ENCODE measurements around the gene NEK4. TPM values are rescaled to one million over a fixed set of nuclear protein-coding genes. Genes with fewer than 3 reads are reported as not detected.

The NEK4 gene
- total RNA-seq, 1 experiment from 2014 or later: 22.0 TPM

- H3K4me1 ChIP-seq (ENCODE audit: insufficient read depth, low read length, poor library complexity, severe bottlenecking): no peaks in the 10 kb centered on the region
- DNase-seq (ENCODE audit: low spot score): peak; percentile 6
- intact Hi-C loops (cut with micrococcal nuclease; ENCODE audit: unreplicated experiment): no loop called here
- H3K27ac ChIP-seq (ENCODE audit: low read depth, low read length, poor library complexity, severe bottlenecking): peak overlapping the region; percentile 76
- peaks cover 6% of the 10 kb centered on the region for H3K36me3 ChIP-seq (ENCODE audit: insufficient read depth, low read length, poor library complexity, severe bottlenecking)
- no peaks in the 10 kb centered on the region for H3K27me3 ChIP-seq (replicated peaks; ENCODE audit: insufficient read depth, low read depth, low read length, poor library complexity)
- H3K4me3 ChIP-seq (ENCODE audit: low read depth, low read length, poor library complexity, severe bottlenecking): peak overlapping the region; percentile 83
- H3K9me3 ChIP-seq (ENCODE audit: low read depth, low read length, poor library complexity, severe bottlenecking): no peaks in the 10 kb centered on the region
- POLR2A ChIA-PET (ENCODE audit: low non-redundant PET): no interaction called here
- TF ChIP-seq EZH2 (IDR thresholded peaks at IDR 0.05; ENCODE audit: borderline replicate concordance, low read depth, low read length, poor library complexity, severe bottlenecking) (no peak), CTCF (conservative IDR thresholded peaks at IDR 0.05; ENCODE audit: low read depth, low read length) (no peak)
- BruUV-seq (replicated peaks): no TSS peak
- CTCF ChIA-PET: no interaction called here
These were observed 65.9 kb downstream of the NEK4 start for GRCh38 chr3:52704611-52705437.

- no peaks in the 10 kb centered on the region for H3K27me3 ChIP-seq (replicated peaks; ENCODE audit: insufficient read depth, low read depth, low read length, poor library complexity)
- no peak for DNase-seq (ENCODE audit: low spot score)
- no peak for TF ChIP-seq EZH2 (IDR thresholded peaks at IDR 0.05; ENCODE audit: borderline replicate concordance, low read depth, low read length, poor library complexity, severe bottlenecking)
- no peak for TF ChIP-seq CTCF (conservative IDR thresholded peaks at IDR 0.05; ENCODE audit: low read depth, low read length)
- intact Hi-C loops (cut with micrococcal nuclease; ENCODE audit: unreplicated experiment): no loop called here
- CTCF ChIA-PET: no interaction called here
- H3K4me3 ChIP-seq (ENCODE audit: low read depth, low read length, poor library complexity, severe bottlenecking): no peak overlapping the region
- no peak overlapping the region for H3K27ac ChIP-seq (ENCODE audit: low read depth, low read length, poor library complexity, severe bottlenecking)
- no peaks in the 10 kb centered on the region for H3K9me3 ChIP-seq (ENCODE audit: low read depth, low read length, poor library complexity, severe bottlenecking)
- BruUV-seq (replicated peaks): no TSS peak
- H3K4me1 ChIP-seq (ENCODE audit: insufficient read depth, low read length, poor library complexity, severe bottlenecking): no peaks in the 10 kb centered on the region
- H3K36me3 ChIP-seq (ENCODE audit: insufficient read depth, low read length, poor library complexity, severe bottlenecking): peaks cover 6% of the 10 kb centered on the region
- POLR2A ChIA-PET (ENCODE audit: low non-redundant PET): no interaction called here
These were observed 67.4 kb downstream of the NEK4 start for GRCh38 chr3:52703341-52703740.

GRCh38 chr3:52697632-52697965 is 73.1 kb downstream of the NEK4 start:
- DNase-seq (ENCODE audit: low spot score): no peak
- Histone ChIP-seq H3K4me3 (ENCODE audit: low read depth, low read length, poor library complexity, severe bottlenecking) (no peak overlapping the region), H3K27me3 (replicated peaks; ENCODE audit: insufficient read depth, low read depth, low read length, poor library complexity) (no peaks in the 10 kb centered on the region), H3K36me3 (ENCODE audit: insufficient read depth, low read length, poor library complexity, severe bottlenecking) (peaks cover 45% of the 10 kb centered on the region), H3K4me1 (ENCODE audit: insufficient read depth, low read length, poor library complexity, severe bottlenecking) (no peaks in the 10 kb centered on the region), H3K27ac (ENCODE audit: low read depth, low read length, poor library complexity, severe bottlenecking) (no peak overlapping the region), H3K9me3 (ENCODE audit: low read depth, low read length, poor library complexity, severe bottlenecking) (no peaks in the 10 kb centered on the region)
- BruUV-seq (replicated peaks): no TSS peak
- TF ChIP-seq EZH2 (IDR thresholded peaks at IDR 0.05; ENCODE audit: borderline replicate concordance, low read depth, low read length, poor library complexity, severe bottlenecking): no peak
- TF ChIP-seq CTCF (conservative IDR thresholded peaks at IDR 0.05; ENCODE audit: low read depth, low read length): no peak
- POLR2A ChIA-PET (ENCODE audit: low non-redundant PET): no interaction called here
- CTCF ChIA-PET: no interaction called here
- intact Hi-C loops (cut with micrococcal nuclease; ENCODE audit: unreplicated experiment): no loop called here
